GM12892 (cell line): ENCODE measurements around the gene CORO2B.

Experiments
- POLR2A ChIP-seq: IDR thresholded peaks from 2 replicates; pipeline ENCODE4 v1.6.1; 2011; ENCODE audit warnings: low read depth, low read length, control low read depth
- POLR2AphosphoS5 ChIP-seq: IDR thresholded peaks from 2 replicates; pipeline ENCODE4 v1.6.1; 2011; ENCODE audit warnings: low read depth, low read length, control low read depth
- TAF1 ChIP-seq: IDR thresholded peaks from 2 replicates; pipeline ENCODE4 v1.6.1; 2011; ENCODE audit warnings: low read depth, mild to moderate bottlenecking, control low read depth, low read length, borderline replicate concordance

- TF ChIP-seq POLR2A, result no peak
- TF ChIP-seq POLR2AphosphoS5, result no peak
- no peak for TF ChIP-seq TAF1
These were observed 100.4 kb downstream of the CORO2B start for GRCh38 chr15:68679161-68679560.
